HFF-Myc (cell line): ENCODE data around the gene CAMK1D.

Experiments
- DNase-seq: peaks from one replicate; pipeline ENCODE4 v3.0.0-alpha.2; 2011; ENCODE audit warnings: low read depth; ENCODE audit errors: extremely low read depth
- H3K4me3 ChIP-seq: replicated peaks from 2 replicates; pipeline ENCODE4 v1.5.1; 2011; ENCODE audit warnings: low read depth, mild to moderate bottlenecking, control low read depth, low read length
- CTCF ChIP-seq: IDR thresholded peaks from 2 replicates; pipeline ENCODE4 v1.5.1; 2012; ENCODE audit warnings: mild to moderate bottlenecking, low read depth, low read length, control low read depth; ENCODE audit errors: missing control alignments

CAMK1D gene

GRCh38 chr10:12743941-12744340 is 394.6 kb downstream of the CAMK1D start:
- no peak for DNase-seq
- no peak overlapping the region for H3K4me3 ChIP-seq
- no peak for TF ChIP-seq CTCF

- DNase-seq: no peak
- no peak overlapping the region for H3K4me3 ChIP-seq
- TF ChIP-seq CTCF: no peak
These were observed 398.8 kb downstream of the CAMK1D start for GRCh38 chr10:12748186-12748585.

- no peak overlapping the region for H3K4me3 ChIP-seq
- DNase-seq: no peak
- TF ChIP-seq CTCF: no peak
These were observed 400.6 kb downstream of the CAMK1D start for GRCh38 chr10:12749760-12750478.

- no peak overlapping the region for H3K4me3 ChIP-seq
- no peak for DNase-seq
- TF ChIP-seq CTCF: no peak
These were observed 401.3 kb downstream of the CAMK1D start for GRCh38 chr10:12750526-12751201.

- no peak for TF ChIP-seq CTCF
- no peak overlapping the region for H3K4me3 ChIP-seq
- no peak for DNase-seq
These were observed 405.7 kb downstream of the CAMK1D start for GRCh38 chr10:12755075-12755474.

GRCh38 chr10:12757351-12757750 is 408.0 kb downstream of the CAMK1D start:
- no peak overlapping the region for H3K4me3 ChIP-seq
- TF ChIP-seq CTCF: no peak
- DNase-seq: no peak
